Measurements from ENCODE around the gene ABHD4.
"Not testable (repeated sequence)": the region's sequence is repeated elsewhere in the genome, so short reads cannot be mapped to it uniquely, and the experiment has no call there.

Gene ABHD4

DNA sequence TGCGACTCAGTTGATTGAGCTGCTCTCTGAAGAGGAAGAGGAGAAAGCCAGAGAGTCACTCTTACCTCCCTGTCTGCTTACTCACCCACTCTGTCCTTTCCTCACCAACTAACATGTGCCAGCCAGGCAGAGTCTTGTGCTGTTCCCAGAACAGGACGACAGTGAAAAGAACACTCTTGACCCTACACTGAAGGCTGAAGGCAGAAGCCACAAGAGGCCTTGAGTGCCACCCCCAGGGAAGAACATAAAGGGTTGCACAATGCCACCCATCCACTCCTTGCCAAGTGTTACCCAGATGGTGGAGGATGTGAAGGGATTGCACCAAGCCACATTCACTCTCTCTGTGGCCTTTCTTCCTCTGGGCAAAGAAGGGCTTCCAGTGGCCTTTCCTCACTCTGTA, 12.8 kb downstream of the ABHD4 start:
- TF ChIP-seq, protein P1, sequence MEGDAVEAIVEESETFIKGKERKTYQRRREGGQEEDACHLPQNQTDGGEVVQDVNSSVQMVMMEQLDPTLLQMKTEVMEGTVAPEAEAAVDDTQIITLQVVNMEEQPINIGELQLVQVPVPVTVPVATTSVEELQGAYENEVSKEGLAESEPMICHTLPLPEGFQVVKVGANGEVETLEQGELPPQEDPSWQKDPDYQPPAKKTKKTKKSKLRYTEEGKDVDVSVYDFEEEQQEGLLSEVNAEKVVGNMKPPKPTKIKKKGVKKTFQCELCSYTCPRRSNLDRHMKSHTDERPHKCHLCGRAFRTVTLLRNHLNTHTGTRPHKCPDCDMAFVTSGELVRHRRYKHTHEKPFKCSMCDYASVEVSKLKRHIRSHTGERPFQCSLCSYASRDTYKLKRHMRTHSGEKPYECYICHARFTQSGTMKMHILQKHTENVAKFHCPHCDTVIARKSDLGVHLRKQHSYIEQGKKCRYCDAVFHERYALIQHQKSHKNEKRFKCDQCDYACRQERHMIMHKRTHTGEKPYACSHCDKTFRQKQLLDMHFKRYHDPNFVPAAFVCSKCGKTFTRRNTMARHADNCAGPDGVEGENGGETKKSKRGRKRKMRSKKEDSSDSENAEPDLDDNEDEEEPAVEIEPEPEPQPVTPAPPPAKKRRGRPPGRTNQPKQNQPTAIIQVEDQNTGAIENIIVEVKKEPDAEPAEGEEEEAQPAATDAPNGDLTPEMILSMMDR (IDR thresholded peaks at IDR 0.05; ENCODE audit: insufficient read depth, low read depth, low read length, missing control alignments) = no peak
- DNase-seq (ENCODE audit: low read depth) = no peak
- no peak overlapping the region for H3K4me3 ChIP-seq (ENCODE audit: low read depth, low read length)

DNA sequence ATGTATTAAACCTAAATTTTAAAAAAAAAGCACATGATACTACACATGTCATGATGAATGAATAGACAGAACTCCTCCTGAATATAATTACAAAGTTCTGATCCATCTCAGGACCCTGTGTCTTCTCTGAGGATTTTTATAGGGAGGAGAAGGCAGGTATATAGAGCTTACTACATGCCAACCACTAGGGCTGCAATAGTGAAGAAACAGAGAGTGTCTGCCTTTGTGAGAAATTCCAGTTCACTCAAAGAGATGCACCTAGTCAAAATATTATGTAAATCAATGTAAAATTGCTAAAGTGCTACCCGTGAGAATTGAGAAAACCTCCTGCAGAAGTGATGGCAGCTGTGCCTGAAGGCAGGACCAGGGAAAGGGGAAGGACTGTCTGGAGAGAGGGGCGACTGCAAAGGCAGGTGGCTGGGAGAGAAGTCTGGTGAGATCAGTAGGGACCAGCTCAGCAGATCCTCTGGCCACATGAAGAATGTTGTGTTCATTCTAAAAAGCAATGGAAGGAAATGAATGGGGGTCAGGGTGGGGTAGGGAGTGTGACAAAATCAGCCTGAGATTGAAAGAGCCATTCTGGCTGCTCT, 15.1 kb downstream of the ABHD4 start:
- TF ChIP-seq, protein P1 (IDR thresholded peaks at IDR 0.05; ENCODE audit: insufficient read depth, low read depth, low read length, missing control alignments) = no peak
- no peak overlapping the region for H3K4me3 ChIP-seq (ENCODE audit: low read depth, low read length)
- DNase-seq (ENCODE audit: low read depth) = no peak

DNA sequence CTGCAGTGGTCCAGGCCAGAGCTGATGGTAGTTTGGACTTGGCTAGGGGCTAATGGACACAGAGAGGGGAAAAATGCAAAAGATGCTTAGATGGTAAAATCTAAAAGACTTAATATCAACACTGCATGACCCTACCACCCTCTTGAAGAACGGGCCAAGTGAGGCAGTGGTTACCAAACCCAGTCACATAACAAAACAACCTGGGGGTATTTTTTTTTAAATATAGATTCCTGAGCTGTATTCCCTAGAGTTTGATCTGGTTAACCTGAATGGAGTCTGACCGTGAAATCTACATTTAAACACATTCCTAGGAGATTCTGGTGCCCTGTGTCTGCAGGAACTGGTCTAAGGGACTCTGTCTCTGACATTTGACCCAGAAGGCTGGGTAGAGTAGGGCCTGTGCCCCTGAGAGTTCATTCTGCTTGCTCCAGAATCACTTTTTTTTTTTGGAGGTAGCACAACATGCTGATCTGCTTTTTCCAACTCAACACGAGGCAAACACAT, 15.7 kb downstream of the ABHD4 start:
- no peak for DNase-seq (ENCODE audit: low read depth)
- no peak overlapping the region for H3K4me3 ChIP-seq (ENCODE audit: low read depth, low read length)
- TF ChIP-seq, protein P1 (IDR thresholded peaks at IDR 0.05; ENCODE audit: insufficient read depth, low read depth, low read length, missing control alignments) = no peak

- DNase-seq (ENCODE audit: low read depth) = peak; percentile 39
- no peak overlapping the region for H3K4me3 ChIP-seq (ENCODE audit: low read depth, low read length)
These were observed 16.2 kb downstream of the ABHD4 start for GRCh38 chr14:22614240-22614799.

DNA sequence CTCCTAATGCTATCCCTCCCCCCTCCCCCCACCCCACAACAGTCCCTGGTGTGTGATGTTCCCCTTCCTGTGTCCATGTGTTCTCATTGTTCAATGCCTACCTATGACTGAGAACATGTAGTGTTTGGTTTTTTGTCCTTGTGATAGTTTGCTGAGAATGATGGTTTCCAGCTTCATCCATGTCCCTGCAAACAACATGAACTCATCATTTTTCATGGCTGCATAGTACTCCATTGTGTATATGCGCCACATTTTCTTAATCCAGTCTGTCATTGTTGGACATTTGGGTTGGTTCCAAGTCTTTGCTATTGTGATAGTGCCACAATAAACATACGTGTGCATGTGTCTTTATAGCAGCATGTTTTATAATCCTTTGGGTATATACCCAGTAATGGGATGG, 17.7 kb downstream of the ABHD4 start:
- not testable (repeated sequence) for DNase-seq (ENCODE audit: low read depth); H3K4me3 ChIP-seq (ENCODE audit: low read depth, low read length)

More at GRCh38 chr14:22614240-22614799, 16.2 kb downstream of the ABHD4 start:
- TF ChIP-seq, protein P1 (IDR thresholded peaks at IDR 0.05; ENCODE audit: insufficient read depth, low read depth, low read length, missing control alignments) = no peak

GRCh38 chr14:22622255-22622654, 24.2 kb downstream of the ABHD4 start:
- TF ChIP-seq, protein P1 (IDR thresholded peaks at IDR 0.05; ENCODE audit: insufficient read depth, low read depth, low read length, missing control alignments) = no peak
- no peak for DNase-seq (ENCODE audit: low read depth)
- H3K4me3 ChIP-seq (ENCODE audit: low read depth, low read length) = no peak overlapping the region

DNA sequence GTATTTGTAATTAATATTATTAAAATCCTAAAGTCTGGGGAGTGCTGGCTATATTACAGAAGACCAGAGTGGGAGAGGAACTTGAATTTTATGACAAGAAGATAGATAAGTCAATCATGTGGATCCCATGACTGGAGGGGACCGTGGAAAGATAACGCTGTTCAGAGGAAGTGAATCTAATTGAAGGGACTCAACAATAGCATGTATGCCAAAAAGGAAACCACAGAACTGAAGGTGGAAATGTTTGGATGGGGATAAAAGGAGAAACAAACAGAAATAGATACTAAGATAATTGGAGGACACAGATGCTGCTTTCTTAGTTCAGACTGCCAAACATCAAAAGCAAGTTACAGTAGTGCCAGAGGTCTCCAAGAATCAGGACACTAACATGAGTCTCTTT, 24.9 kb downstream of the ABHD4 start:
- no peak for DNase-seq (ENCODE audit: low read depth)
- TF ChIP-seq, protein P1 (IDR thresholded peaks at IDR 0.05; ENCODE audit: insufficient read depth, low read depth, low read length, missing control alignments) = no peak
- H3K4me3 ChIP-seq (ENCODE audit: low read depth, low read length) = no peak overlapping the region
